H1 (cell line): ENCODE data around the gene LDLRAP1. TPM values are rescaled to one million over a fixed set of nuclear protein-coding genes. Genes with fewer than 3 reads are reported as not detected.

Experiments used
- HDAC6 ChIP-seq: IDR thresholded peaks from one replicate; pipeline ENCODE4 v1.7.1; 2012; ENCODE audit warnings: low read depth, mild to moderate bottlenecking, inconsistent platforms, low read length, moderate library complexity
- ZNF274 ChIP-seq: IDR thresholded peaks from 2 replicates; pipeline ENCODE4 v1.7.0; 2012; ENCODE audit warnings: low read length, borderline replicate concordance; ENCODE audit errors: extremely low read depth
- polyA plus RNA-seq, 7 experiments: library from polyadenylated mRNA; depleted of rRNA in 3 of 7; stranded (reverse) in 5 of 7; unstranded in 2 of 7; fragments of >200 nt in 5 of 7; fragments of 200-250 nt in 2 of 7; gene quantifications; 1 replicate in 5 of 7; 2 replicates in 1 of 7; 4 replicates in 1 of 7; pipeline versions ENCODE4 v1.2.1 to v1.2.3, GENCODE V29; 2011 to 2013; ENCODE audit warnings: missing spikeins in 2 of 7, mixed read lengths in 2 of 7
- total RNA-seq: library from RNA; stranded (reverse); fragmentation: NEBNext Ultra II Directional; extraction: Animal tissue kit (Norgen Biotek cat#: 25700); gene quantifications from 2 replicates; pipeline ENCODE4 v1.2.1, GENCODE V29; 2021

Gene LDLRAP1
- total and polyA plus RNA-seq, 2 of the 8 experiments (the other 6 are each of a cell fraction or from before 2014, with no cell fraction given): 12.8 to 13.2 TPM

DNA sequence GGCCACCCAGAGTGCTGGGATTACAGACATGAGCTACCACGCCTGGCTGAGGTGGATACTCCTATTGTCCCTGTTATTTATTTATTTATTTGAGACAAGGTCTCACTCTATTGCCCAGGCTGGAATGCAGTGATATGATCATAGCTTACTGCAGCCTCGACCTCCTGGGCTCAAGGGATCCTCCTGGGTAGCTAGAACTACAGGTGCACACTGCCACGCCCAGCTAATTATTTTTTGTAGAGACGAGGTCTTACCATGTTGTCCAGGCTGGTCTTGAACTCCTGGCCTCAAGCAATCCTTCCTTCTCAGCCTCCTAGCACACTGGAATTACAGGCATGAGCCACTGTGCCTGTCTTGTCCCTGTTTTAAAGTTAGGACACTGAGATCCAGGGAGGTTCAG lies 5.2 kb downstream of the LDLRAP1 start (continued):
- TF ChIP-seq HDAC6: no peak
- TF ChIP-seq ZNF274: no peak
